H1 (cell line): ENCODE measurements around the gene LHFPL6. TPM values are rescaled to one million over a fixed set of nuclear protein-coding genes. Genes with fewer than 3 reads are reported as not detected.

ENCODE experiments used
- BRCA1 ChIP-seq: IDR thresholded peaks from 2 replicates; pipeline ENCODE4 v1.6.1; 2012; ENCODE audit warnings: low read depth, low read length, improper control_type of control experiment
- CTBP2 ChIP-seq: IDR thresholded peaks from 2 replicates; pipeline ENCODE4 v1.7.0; 2011; ENCODE audit warnings: borderline replicate concordance, mild to moderate bottlenecking, moderate library complexity, mixed read lengths, low read length; ENCODE audit not compliant: insufficient read depth, insufficient read length
- HDAC2 ChIP-seq, 2 experiments: fragments of 300-600 bp in 1 of 2; sonication (generic) in 1 of 2; IDR thresholded peaks; 2 replicates each; pipeline ENCODE4 v1.6.1; 2011 to 2012; ENCODE audit warnings: low read depth in 2 of 2, low read length in 2 of 2, mild to moderate bottlenecking in 2 of 2, moderate library complexity in 2 of 2, borderline replicate concordance in 1 of 2, inconsistent platforms in 1 of 2
- KDM4A ChIP-seq: IDR thresholded peaks from one replicate; pipeline ENCODE4 v1.7.1; 2012; ENCODE audit warnings: low read depth, mild to moderate bottlenecking, moderate library complexity, low read length, inconsistent platforms; ENCODE audit not compliant: severe bottlenecking
- RXRA ChIP-seq: IDR thresholded peaks from 2 replicates; pipeline ENCODE4 v1.6.1; 2011; ENCODE audit warnings: low read depth, mild to moderate bottlenecking, low read length, moderate library complexity; ENCODE audit not compliant: insufficient read depth
- SIN3A ChIP-seq, 2 experiments: IDR thresholded peaks in 1 of 2; conservative IDR thresholded peaks in 1 of 2; 2 replicates each; pipeline ENCODE4 v1.6.1; 2011 to 2012; ENCODE audit warnings: low read length in 2 of 2, improper control_type of control experiment in 1 of 2, low read depth in 1 of 2, mild to moderate bottlenecking in 1 of 2
- polyA plus RNA-seq, 7 experiments: library from polyadenylated mRNA; depleted of rRNA in 3 of 7; stranded (reverse) in 5 of 7; unstranded in 2 of 7; fragments of >200 nt in 5 of 7; fragments of 200-250 nt in 2 of 7; gene quantifications; 1 replicate in 5 of 7; 2 replicates in 1 of 7; 4 replicates in 1 of 7; pipeline versions ENCODE4 v1.2.1 to v1.2.3, GENCODE V29; 2011 to 2013; ENCODE audit warnings: missing spikeins in 2 of 7, mixed read lengths in 2 of 7
- total RNA-seq: library from RNA; stranded (reverse); fragmentation: NEBNext Ultra II Directional; extraction: Animal tissue kit (Norgen Biotek cat#: 25700); gene quantifications from 2 replicates; pipeline ENCODE4 v1.2.1, GENCODE V29; 2021

The LHFPL6 gene
- total and polyA plus RNA-seq, 2 of the 8 experiments (the other 6 are each of a cell fraction or from before 2014, with no cell fraction given): 7.6 to 17.0 TPM

DNA sequence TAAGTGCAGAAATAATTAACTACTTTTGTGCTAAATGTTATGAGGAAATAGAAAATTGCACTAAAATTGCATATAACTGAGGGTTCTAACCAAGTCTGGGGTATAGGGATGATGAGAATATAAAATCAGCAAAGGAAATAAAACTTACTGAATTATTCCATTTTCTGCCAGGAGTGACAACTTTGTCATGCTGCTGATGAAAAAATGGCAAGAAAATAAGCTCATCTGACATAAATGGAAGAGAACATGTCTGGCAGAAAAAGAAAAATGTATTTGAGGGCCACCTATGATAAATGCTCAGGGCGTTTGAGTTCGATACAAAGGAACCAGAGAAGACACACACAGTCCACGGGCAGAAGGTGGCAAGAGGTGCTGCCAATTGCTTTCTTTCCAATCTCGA is 78.2 kb downstream of the LHFPL6 start (continued):
- TF ChIP-seq SIN3A (conservative IDR thresholded peaks at IDR 0.05 in 1 of 2, IDR thresholded peaks at IDR 0.05 in 1 of 2; ENCODE audit: low read depth in 1 of 2, low read length in 2 of 2) (no peak), CTBP2 (no peak), BRCA1 (no peak), KDM4A (no peak), RXRA (no peak), HDAC2 (IDR thresholded peaks at IDR 0.05; ENCODE audit: borderline replicate concordance in 1 of 2, low read depth in 2 of 2, low read length in 2 of 2) (no peak)
